Measurements from ENCODE around the gene RNF44.
A peak's percentile ranks its signal among the peaks of the same experiment; 100 is the strongest.

The RNF44 gene

DNA sequence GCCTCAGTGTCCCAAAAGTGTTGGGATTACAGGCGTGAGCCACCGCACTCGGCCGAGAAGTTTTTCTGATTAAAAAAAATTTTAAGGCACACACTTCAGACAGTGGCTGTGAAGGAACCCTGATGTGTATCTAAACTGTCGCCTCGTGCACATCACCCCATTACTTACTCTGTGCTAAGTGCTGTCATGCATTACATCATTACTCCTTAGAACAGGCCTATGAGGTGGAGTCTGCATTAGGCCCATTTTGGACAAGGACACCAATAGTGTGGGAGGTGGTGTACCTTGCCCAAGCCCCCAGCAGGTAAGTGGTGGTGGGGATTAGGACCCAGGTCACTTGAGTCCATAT, 8.2 kb upstream of the RNF44 start:
- TF ChIP-seq, protein P1, sequence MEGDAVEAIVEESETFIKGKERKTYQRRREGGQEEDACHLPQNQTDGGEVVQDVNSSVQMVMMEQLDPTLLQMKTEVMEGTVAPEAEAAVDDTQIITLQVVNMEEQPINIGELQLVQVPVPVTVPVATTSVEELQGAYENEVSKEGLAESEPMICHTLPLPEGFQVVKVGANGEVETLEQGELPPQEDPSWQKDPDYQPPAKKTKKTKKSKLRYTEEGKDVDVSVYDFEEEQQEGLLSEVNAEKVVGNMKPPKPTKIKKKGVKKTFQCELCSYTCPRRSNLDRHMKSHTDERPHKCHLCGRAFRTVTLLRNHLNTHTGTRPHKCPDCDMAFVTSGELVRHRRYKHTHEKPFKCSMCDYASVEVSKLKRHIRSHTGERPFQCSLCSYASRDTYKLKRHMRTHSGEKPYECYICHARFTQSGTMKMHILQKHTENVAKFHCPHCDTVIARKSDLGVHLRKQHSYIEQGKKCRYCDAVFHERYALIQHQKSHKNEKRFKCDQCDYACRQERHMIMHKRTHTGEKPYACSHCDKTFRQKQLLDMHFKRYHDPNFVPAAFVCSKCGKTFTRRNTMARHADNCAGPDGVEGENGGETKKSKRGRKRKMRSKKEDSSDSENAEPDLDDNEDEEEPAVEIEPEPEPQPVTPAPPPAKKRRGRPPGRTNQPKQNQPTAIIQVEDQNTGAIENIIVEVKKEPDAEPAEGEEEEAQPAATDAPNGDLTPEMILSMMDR (conservative IDR thresholded peaks at IDR 0.05), result no peak
- no peak for TF ChIP-seq ZFX (IDR thresholded peaks at IDR 0.05)
- H3K27ac ChIP-seq, result no peak overlapping the region

DNA sequence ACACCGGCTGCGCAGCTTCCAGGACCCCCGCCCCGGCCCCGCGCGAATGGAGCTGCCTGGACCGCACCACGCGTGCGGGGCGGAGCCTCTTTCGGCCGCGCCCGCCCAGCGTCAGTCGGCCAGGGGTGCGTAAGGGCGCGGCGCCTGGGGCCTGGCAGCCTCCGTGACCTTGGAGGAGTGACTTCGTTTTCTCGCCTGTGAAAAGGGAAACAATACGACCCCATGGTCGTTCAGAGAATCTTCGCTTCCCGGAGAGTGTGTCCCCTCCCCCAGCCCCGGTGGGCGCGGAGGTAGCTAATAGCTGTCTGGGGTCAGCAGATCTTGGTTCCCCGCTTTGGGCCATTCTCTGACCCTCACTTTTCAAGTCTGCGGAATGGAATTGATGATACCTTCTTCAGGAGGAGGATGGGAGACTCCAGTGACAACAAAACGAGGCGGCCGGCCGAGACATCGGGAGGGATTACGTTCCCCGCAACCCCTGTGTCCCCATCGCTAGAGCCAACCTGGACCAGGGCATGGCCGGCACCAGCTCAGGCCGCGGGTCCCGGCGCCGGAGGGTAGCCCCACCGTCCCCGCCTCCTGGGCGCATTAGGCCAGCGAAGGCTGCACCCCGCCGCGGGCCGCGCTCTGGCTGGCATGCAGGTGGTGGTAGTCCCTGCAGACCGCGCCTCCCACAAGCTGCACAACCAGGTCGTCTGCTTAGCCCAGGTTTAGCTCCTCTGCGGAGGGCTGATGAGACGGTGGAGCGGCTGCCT, 6.4 kb upstream of the RNF44 start:
- H3K27ac ChIP-seq, result peak overlapping the region; percentile 95

DNA sequence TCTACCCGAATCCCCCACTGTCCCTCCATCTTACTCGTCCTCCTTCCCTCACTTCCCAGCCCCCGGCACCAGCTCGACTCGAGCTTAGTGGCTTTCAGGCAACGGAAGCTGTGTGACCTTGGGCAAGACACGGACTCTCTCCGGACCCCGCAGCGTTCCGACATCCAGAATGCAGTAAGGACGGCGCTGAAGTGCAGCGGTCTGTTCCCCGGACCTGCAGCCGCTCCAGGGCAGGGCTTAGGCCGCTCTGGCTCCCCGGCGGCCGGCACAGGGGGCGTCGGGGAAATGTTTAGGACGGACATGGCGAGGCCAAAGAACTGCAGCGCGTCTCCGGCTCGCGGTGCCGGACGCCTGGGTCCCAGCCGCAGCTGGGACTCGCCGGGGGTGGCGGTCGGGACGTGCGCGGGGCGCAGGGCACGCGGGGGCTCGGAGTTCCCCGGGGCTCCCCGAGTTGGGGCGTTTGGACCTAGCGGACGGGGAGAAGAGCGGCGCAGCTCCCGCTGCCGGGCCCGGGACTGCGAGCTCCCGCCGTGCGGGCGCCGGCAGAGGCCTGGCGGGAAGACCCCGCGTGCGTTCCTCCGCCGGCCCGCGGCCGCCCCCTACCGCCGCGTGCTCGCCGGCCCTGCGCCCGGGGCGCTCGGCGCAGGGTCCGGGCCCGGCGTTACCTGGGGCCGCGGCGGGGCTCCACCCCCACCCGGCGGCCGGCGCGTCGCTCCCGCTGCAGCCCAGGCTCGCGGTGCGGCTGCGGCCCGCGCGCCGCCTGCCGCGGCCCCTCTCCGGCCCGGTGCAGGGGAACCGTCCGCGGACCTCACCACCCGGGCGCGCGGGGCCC, 5.6 kb upstream of the RNF44 start:
- TF ChIP-seq ZFX (IDR thresholded peaks at IDR 0.05), result peak; percentile 80
- TF ChIP-seq, protein P1 (conservative IDR thresholded peaks at IDR 0.05), result no peak; the same call in 1 of the 2 replicates
- H3K27ac ChIP-seq, result peak overlapping the region; percentile 95

More for the DNA sequence above, 6.4 kb upstream of the RNF44 start:
- peak; percentile 65; the same call in 1 of the 2 replicates for TF ChIP-seq ZFX (IDR thresholded peaks at IDR 0.05)
- TF ChIP-seq, protein P1 (conservative IDR thresholded peaks at IDR 0.05), result no peak

DNA sequence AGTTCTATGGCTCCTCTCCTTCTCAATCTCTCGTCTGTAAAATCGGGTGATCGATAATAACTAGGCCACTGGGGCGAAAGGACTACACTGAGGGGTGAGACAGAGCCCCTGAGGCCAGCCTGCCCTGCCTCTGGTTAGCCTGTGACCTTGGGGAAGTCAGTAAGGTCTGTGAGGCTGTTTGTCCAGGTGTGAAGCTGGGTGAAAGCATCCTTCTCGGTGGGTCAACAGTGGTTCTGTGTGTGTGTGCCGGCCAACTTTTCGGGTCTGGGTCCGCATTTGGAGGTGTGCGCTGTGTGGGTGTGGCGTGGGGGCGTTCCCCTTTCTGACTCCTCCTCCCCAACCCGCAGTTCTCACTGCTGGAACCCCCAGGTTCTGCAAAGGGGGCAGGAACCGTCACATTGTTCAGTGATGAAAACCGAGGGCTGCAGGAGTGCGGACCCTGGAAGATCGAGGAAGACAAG, 5.0 kb upstream of the RNF44 start:
- H3K27ac ChIP-seq, result peak overlapping the region; percentile 95

DNA sequence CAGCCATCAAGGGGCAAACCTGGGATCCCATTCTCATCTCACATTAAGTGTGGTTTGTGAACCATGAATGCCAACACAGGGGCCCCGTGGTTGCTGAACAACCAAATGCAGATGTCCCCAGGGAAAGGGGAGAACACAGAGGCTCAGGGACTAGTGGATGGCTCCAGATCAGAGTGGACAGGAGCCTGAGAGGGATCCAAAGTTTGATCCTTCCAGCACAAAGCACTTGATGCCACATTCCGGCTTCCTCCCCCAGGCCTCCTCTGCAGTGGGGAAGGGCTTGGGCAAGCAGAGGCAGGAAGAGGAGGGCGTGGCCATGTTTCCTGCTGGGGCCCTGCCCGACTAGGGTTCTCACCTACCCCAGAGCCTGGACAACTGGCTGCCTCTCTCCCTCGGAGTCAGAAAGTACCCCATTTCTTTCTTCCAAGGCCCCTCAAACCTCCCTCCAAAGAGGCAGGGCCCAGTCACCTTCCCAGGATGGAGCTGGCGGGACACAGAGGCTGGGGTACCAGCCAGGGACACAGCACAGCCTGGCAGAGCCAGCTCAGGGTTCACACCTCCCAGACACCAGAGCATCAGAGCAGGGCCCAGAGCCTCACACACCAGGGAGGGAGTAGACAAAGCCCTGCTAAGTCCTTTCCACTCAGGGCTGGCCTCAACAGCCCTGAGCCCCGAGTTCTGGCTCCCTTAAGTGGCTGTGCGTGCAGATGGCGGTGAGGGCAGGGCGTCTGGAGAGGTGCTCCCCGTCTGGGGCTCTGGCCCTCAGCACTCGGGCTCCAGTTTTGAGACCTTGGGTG, 4.3 kb upstream of the RNF44 start:
- peak overlapping the region; percentile 95; the same call in 1 of the 2 replicates for H3K27ac ChIP-seq
- TF ChIP-seq, protein P1 (conservative IDR thresholded peaks at IDR 0.05), result no peak
- no peak for TF ChIP-seq ZFX (IDR thresholded peaks at IDR 0.05)

More for the DNA sequence above, 5.0 kb upstream of the RNF44 start:
- no peak for TF ChIP-seq ZFX (IDR thresholded peaks at IDR 0.05)
- TF ChIP-seq, protein P1 (conservative IDR thresholded peaks at IDR 0.05), result no peak

- no peak overlapping the region for H3K27ac ChIP-seq
- TF ChIP-seq, protein P1 (conservative IDR thresholded peaks at IDR 0.05), result no peak
- no peak for TF ChIP-seq ZFX (IDR thresholded peaks at IDR 0.05)
Measured at GRCh38 chr5:176540956-176541337, 3.7 kb upstream of the RNF44 start.
